GM04504 (cell line): ENCODE results near the gene AKT3.
A peak's percentile ranks its signal among the peaks of the same experiment; 100 is the strongest.

Experiments
- DNase-seq: peaks from one replicate; pipeline ENCODE4 v3.0.0-alpha.2; 2012; ENCODE audit warnings: low read depth

AKT3 gene

DNA sequence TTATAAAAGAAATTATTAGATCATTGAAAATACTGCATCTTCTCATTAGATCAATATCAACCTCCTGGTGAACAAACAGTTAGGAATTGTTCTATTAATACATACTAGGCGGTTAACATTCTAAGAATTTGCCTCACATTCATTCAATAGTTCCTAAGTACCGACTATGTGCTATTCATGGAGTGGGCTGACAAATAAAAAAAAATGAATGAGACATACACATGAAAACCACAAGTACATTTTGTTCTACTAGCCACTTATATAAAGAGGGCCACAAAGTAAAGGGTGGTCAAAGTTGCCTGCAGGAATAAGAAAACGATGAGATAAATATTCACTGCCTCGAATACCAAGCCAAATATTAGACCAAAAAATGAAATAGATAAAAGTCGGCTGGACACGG is 299.8 kb downstream of the AKT3 start:
- no peak for DNase-seq

DNA sequence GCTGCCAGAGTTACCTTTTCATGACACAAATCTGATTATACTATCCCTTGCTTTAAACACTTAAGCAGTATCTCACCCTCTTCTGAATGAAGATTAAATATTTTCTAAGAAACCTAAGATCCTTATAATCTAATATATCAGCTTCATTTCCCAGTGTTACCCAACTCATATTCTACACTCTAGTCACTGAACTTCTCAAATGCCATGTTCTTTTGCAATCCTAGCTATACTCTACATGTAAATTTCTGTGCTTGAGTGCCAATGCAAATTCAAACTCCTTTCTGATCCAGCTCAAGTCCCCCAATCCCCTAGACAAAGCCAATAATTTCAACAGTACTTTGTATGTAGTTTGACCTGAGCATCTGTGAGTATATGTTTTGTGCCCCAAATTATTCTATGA is 300.3 kb downstream of the AKT3 start:
- DNase-seq, result no peak

DNA sequence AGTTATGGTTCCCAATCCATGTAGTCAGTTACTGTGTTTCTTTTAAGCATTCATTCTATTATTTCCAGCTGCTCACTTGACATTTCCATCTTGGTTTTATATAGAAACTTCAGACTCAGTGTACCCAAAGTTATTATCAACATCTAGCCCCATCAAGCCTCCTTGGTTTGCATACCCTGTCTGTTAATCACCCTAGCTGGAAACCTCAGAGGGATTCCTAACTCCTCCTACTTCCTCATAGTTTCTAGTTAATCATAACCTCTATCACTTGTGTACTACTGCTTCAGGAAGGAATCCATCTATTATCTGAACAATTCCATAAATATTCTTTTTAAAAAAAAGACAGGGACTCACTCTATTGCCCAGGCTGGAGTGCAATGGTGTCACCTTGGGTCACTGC is 300.9 kb downstream of the AKT3 start:
- no peak for DNase-seq

DNA sequence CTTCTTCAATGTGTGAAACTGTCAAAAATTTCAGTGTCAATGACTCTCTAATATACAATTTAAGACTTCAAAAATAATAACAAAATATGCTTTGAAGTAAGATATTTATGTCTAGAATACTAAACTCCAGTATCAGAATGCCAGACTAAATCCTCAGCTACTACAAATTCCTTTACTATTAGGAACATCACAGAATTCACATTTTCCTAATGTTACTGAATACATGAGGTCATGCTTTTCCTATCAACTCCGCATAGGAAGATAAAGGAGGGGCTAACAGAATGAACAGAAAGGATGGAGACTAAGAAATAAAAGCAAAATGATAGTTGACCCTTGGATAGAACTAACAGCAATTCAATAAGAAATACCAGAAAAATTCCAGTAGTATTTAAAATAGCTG is 301.5 kb downstream of the AKT3 start:
- DNase-seq, result no peak

DNA sequence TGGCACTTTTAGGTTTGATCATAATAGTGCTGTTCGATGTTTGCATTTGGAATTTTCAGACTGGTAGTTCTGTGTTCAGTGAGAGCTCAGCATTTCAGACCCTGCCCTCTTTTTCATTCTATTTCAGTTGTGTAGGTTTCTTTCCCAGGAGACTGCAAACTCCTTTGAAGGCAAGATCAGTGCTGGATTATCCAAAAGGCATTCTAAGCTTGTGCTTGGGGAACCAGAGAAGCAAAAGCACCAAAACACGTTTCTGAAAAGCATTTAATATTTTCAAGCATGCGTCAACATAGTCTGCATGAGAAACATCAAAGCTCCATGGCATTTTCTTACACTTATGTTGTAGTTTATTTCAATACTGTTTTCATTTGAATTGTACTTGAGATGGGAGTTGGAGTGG is 302.2 kb downstream of the AKT3 start:
- DNase-seq, result no peak

DNA sequence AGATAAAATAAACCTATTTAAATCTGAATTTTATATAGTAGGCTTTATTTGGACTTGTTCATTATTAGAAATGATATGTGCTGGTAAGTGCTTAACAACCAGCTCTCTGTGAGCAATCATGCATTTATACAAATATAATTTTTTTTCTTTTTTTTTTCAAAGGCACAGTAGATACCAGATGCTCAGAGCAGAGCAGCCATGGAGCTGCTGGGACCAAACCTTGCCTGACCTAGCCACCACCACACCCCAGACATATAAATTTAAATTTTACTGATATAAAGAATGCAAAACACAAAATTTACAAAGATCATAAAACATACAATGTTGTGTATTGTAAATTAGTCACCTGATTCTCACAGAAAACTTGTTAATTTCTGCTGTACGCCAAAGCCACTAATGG is 303.6 kb downstream of the AKT3 start:
- no peak for DNase-seq

DNA sequence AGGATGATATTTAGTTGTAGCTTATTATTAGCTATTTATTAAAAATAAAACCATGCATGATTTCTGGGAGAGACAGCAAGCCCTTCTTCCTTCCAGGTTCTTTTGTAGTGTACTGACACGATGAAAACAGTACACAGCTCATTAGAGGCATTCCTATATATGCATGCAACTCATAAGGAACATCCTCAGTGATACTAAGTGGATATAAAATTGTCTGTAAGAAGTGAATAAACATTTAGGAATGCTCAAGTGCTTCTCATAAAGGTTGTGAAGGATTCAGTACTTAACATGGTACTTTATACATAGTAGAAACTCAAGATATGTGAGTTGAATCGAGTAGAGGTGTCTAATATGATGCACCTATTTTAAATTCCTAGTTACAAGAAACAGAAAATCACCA is 306.5 kb downstream of the AKT3 start:
- no peak for DNase-seq

DNA sequence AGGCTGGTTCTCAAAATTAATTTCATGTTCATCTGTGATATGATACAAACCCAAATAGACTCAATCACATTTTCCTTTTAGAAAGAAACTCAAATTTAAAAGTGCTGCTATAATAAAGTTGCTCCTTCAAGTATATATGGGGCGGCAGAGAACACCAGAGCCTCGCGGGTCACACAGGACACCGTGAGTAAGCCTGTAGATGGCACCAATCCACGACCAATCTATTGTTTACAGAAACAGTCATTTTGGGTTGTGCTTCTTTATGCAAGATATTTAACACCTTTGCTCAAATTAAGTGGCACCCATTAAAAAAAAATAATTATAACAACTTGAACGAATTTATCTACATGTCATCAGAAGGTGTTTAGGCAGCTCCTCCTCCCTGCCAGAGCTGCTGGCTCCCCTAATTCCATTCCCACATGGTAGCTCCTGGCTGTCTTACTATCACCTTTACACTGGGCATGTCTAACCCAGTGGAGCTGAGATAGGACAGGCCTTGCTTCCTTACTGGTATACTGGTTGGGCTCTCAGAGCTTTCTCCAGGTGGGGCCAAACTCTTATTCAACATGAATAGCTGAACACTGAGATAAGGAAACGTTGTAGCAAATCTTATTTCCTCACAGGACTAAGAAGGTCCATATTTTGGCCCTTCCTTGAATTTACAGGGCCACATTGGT is 307.2 kb downstream of the AKT3 start:
- DNase-seq, result no peak

DNA sequence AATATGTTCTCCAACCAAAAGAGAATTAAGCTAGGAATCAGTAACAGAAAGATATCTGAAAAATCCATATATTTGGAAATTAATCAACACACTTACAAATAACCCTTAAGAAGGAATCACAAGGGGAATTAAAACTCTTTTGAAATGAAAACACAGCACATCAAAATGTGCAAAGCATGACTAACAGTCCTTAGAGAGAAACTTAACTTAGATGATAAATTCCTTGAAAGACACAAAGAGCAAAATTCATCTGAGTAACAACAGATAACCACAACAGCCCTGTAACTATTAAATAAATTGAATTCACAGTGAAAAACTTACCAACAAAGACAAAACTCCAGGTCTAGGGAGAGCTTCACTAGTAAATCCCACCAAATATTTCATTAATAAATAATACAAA is 310.4 kb downstream of the AKT3 start:
- no peak for DNase-seq

DNA sequence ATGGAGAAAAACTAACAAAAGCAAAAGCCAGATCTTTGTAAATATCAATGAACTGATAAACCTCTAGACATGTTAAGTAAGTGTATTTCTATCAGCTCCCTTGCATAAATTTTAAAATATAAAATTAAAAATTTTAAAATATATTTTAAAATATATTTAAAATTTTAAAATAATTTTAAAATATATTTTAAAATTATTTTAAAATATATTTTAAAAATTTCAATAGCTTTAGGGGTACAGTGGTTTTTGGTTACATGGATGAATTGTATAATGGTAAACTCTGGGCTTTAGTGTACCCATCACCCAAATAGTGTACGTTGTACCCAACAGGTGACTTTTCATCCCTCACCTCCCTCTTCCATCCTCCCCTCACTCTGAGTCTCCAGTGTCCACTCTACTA is 315.0 kb downstream of the AKT3 start:
- DNase-seq, result no peak

DNA sequence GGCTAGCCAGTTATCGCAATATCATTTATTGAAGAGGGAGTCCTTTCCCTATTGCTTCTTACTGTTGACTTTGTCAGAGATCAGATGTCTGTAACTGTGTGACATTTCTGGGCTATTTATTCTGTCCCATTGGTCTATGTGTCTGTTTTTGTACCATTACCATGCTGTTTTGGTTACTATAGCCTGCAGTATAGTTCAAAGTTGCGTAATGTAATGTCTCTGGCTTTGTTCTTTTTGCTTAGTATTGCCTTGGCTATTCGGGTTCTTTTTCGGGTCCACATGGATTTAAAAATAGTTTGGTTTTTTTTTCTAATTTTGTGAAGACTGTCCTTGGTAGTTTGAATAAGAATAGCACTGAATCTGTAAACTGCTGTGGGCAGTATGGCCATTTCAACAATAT is 320.5 kb downstream of the AKT3 start:
- DNase-seq, result no peak

DNA sequence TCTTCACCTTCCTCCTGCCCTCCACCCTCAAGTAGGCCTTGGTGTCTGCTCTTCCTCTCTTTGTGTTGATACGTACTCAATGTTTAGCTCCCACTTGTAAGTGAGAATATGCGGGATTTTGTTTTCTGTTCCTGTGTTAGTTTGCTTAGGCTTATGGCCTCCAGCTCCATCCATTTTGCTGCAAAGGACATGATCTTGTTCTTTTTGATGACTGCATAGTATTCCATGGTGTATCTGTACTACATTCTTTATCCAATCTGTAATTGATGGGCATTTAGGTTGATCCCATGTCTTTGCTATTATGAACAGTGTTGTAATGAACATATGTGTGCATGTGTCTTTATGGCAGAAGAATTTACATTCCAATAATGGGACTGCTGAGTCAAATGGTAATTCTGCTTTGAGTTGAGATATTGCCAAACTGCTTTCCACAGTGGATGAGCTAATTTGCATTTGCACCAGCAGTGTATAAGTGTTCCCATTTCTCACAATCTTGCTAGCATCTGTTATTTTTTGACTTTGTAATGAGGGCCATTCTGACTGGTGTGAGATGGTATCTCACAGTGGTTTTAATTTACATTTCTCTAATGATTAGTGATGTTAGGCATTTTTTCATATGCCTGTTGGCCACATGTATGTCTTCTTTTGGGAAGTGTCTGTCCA is 321.5 kb downstream of the AKT3 start:
- no peak for DNase-seq

DNA sequence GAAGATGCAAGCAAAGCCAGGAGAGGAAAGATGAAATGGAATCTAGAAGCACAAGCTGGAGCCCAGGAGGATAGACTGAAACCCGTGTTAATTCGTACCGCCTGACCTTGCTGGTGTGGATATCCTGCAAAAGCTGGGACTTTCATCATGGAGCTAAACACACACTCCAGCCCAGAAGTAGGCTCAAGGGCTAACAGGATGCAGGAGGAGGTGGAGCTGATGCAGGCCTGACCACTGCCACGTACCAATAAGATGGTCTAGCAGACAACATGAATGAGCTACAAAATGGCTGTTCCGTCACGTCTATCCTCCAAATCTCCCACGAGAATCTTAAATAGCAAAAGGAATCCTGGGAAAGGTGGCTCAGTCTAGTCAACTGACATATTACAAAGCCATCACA is 323.9 kb downstream of the AKT3 start:
- no peak for DNase-seq

DNA sequence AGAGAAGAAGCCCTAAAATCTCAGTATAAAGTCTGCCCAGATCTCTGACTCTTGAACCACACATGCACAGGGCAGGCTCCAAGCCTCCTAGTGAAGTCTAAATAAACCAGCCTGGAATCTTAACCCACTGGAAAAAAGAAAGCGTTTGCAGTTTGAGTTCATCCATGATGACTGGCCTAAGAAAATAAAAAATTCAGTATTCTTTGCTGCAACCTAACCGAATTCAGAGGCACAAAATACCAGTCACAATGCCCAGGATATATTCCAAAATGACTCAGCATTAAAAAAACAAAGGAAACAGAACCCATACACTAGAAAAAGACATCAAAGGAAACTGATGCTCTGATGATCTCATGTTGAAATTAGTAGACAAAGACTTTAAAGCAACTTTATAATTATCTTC is 325.0 kb downstream of the AKT3 start:
- peak; percentile 29 for DNase-seq

DNA sequence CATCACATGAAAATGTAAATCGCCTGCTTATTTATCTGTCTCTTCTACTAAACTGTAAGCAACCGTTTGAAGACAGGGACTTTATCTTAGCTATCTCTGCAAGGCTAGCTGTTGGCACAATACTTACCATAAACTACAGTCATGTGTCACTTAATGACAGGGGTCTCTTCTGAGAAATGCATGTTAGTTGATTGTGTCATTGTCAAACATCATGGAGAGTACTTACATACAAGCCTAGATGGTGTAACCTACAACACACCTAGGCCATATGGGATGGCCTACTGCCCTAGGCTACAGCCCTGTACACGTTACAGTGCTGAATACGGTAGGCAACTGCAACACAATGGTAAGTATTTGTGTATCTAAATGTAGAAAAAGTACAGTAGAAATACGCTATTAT is 326.3 kb downstream of the AKT3 start:
- DNase-seq, result no peak

DNA sequence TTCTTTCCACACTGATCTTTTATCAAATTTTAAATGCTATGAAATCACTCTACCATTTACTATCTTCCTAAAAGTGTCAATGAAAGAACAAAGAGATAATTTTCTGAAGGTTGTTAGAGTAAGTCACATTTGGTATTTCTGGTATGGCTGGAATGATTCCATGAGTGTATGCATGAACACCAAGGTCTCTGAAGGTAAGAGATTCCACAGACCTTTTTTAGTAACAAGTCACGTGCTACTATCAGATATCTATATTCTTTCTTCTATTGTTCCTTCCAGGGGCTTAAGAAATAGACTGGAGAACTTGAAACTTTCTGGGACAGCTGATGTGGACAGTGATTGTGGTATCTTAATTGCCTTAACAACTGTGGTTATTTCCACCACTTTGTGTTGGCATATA is 329.2 kb downstream of the AKT3 start:
- DNase-seq, result no peak

DNA sequence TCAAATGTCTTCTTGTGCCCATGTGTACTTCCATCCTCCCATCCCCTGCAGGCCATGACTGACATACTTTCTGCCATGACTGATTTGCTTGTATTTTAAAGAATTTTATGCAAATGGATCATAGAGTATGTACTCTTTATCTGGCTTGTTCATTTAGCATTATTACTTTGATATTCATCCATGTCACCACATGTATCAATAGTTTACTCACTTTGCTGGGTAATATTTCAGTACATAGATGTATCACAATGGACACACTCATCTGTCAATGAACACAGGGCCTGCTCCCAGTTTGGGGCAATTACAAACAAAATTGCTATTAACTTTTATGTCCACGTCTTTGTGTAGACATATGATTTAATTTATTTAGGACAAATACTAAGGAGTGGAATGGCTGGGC is 335.1 kb downstream of the AKT3 start:
- DNase-seq, result no peak

DNA sequence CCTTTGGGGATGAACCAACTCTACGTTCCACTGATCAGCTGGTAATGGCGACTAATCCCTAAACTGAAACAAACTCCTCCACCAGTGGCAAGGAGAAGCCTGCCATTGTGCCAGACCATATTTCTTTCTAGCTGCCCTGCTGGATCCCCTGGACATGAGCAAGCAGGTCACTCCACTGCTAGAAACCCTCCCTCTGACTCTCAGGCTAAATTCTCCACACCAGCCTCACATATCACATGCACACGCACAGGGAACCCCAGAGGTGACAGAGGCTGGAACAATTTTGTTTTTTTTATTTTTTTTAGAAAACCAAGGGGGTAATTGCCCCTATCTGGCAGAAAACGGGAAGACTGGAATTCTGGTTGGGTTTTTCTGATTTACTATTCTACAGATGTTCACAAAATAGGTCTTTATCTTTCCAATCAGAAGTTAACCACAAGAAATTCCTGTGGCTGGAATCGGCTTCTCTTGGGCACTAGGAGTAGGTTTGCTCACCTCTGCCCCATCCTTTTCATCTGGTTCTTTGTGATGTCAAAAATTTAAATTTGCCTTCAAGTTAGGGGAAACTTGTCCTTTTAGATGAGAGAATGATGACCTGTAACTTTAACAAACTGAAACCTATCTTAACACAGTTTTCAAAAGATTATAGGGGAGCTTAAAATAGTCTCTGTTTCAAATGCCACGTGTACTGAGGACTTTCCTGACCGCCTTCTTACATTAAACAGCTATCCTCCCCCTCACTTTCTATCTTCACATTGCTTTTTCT is 336.1 kb downstream of the AKT3 start:
- DNase-seq, result no peak

DNA sequence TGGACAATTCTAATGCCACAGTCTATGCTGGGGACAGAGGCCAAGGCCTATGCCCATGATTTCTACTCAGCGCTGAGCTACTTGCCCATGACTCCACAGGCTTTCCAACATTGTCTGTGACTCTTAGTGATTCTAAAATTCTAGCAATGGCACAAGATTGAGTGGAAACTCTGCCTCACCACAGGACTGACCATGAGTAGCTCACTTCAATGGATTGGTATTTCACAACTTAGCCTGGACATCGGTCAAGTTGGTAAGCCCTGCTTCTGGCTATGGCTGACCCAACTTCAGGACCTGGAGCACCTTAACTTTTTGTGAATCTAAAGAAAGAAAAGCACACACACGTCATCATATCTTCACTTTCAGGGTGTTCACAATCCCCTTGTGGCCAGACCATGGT is 339.1 kb downstream of the AKT3 start:
- no peak for DNase-seq

DNA sequence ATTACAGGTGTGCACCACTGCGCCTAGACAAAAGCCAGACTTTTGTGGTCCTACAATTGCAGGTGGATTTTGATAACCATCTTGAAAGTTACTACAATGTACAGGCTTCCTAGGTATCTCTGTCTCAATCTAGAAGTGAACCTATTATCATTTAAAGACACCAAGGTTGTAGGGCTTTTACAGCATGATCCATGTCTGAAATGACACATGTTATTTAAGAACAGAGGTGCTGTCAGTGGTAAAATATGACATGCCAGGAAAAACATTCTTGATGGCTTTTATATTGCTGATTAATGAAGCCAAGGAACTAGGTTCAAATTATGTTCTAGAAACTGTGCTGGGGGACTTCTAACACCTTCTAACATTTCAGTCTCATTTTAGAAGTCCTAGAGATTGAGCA is 341.1 kb downstream of the AKT3 start:
- DNase-seq, result no peak

DNA sequence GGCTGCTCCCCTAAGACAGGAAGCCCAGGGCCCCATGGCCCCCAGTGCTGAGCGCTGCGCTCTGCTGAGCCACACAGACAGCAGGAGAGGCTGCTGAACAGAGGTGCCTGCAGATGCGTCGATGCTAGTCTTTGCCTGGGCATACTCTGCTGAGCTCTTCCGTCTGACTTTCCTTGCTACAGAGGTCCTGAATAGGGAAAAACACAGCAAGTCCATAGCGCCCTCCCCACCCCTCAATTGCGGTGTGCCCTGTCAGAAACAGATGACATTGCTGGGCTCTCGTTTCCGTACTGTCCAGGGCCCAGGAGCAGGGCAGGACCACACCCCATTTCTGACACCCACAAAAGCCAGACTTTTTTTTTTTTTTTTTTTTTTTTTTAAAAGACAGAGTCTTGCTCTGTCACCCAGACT is 341.7 kb downstream of the AKT3 start:
- DNase-seq, result no peak

DNA sequence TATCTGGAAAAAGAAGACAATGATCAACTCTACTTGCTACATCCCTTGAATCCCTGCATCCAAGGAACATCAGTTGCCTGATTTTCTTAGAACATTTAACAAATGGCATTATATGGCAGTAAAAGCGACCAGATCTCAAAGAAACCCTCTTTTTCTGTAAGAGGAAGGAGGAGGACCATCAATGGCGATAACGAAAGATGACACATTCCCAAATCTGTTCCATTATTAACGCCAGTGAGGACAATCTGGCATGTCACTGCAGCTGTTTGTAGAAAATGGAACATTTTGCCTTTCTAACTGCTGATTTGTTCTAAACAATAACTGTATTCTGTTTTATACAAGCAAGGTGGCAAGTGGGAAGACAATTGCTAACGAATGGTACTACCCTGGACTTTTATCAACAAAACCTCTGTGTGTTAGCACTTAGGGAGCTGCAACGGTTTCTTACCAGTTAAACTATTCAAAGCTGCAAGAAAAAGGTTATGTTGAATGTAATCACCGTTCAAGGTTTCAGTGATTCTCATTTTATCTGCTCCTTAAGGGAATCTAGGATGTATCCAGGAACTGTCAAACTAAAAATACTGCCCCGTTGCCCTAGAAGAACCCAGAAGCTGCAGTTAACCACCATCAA is 342.3 kb downstream of the AKT3 start:
- no peak for DNase-seq
